Stimulated activated CD4-positive, alpha-beta T cell treated with anti-CD3 and anti-CD28 coated beads, Interleukin-2, amount 100 ng/mL, for 4 hours (primary cell): ENCODE data around the gene DDX3Y.
A peak's percentile ranks its signal among the peaks of the same experiment; 100 is the strongest.

ENCODE experiments used
- DNase-seq: peaks from one replicate; pipeline ENCODE4 v3.0.0-alpha.2; 2020; ENCODE audit warnings: low read depth

Gene DDX3Y

GRCh38 chrY:12904618-12905516, at the start of gene DDX3Y:
Gene DDX3Y, plus strand, starts transcription at chrY:12904868. Its CDS starts 69 bp downstream, at chrY:12904937.
- DNase-seq, result peak; percentile 81

GRCh38 chrY:12855791-12856275, 48.8 kb upstream of the DDX3Y start:
- DNase-seq, result no peak

- DNase-seq, result no peak
Measured at GRCh38 chrY:12867960-12868359, 36.7 kb upstream of the DDX3Y start.

GRCh38 chrY:12896973-12897372, 7.7 kb upstream of the DDX3Y start:
- DNase-seq, result no peak

- no peak for DNase-seq
Measured at GRCh38 chrY:12898604-12899003, 6.1 kb upstream of the DDX3Y start.

GRCh38 chrY:12905517-12905872, 827 bp downstream of the DDX3Y start:
- DNase-seq, result peak; percentile 57

GRCh38 chrY:12905895-12906294, 1.2 kb downstream of the DDX3Y start:
- DNase-seq, result no peak

GRCh38 chrY:12913541-12913940, 8.9 kb downstream of the DDX3Y start:
- no peak for DNase-seq

GRCh38 chrY:12928043-12928442, 23.4 kb downstream of the DDX3Y start:
- no peak for DNase-seq

- no peak for DNase-seq
Measured at GRCh38 chrY:12941725-12942687, 37.3 kb downstream of the DDX3Y start.
